OCI-LY3 (cell line): ENCODE data around the gene ZC3H18.

Source experiments
- H2AFZ ChIP-seq: fragments of 200-600, 300-600 bp; shearing (Covaris generic); 2 replicates; pipeline ENCODE4 v1.6.0; 2014; ENCODE audit warnings: antibody characterized with exemption, low read depth, low read length
- H3K27ac ChIP-seq: fragments of 200-600, 300-600 bp; sonication (generic); 2 replicates; pipeline ENCODE4 v1.5.1; 2014; ENCODE audit warnings: mild to moderate bottlenecking, low read length, moderate library complexity, mixed read lengths
- H3K27me3 ChIP-seq: fragments of 200-600, 300-600 bp; sonication (generic); 2 replicates; pipeline ENCODE4 v1.6.1; 2014; ENCODE audit warnings: low read depth, low read length, mixed read lengths
- H3K36me3 ChIP-seq: fragments of 200-600, 300-600 bp; sonication (generic); replicated peaks from 2 replicates; pipeline ENCODE3; 2014; ENCODE audit warnings: low read depth, low read length, mixed read lengths
- H3K4me1 ChIP-seq: fragments of 300-600, 200-600 bp; sonication (generic); 2 replicates; pipeline ENCODE4 v1.6.1; 2014; ENCODE audit warnings: low read length, mixed read lengths
- H3K4me2 ChIP-seq: fragments of 200-600, 300-600 bp; sonication (generic); 2 replicates; pipeline ENCODE4 v1.6.1; 2014; ENCODE audit warnings: low read length, mixed read lengths
- H3K4me3 ChIP-seq: fragments of 300-600, 200-600 bp; sonication (generic); 2 replicates; pipeline ENCODE4 v1.5.1; 2014; ENCODE audit warnings: antibody characterized with exemption, mild to moderate bottlenecking, low read length, moderate library complexity
- H3K79me2 ChIP-seq: fragments of 300-600, 200-600 bp; shearing (Covaris generic); 2 replicates; pipeline ENCODE4 v1.6.1; 2014; ENCODE audit warnings: mild to moderate bottlenecking, low read length, mixed read lengths
- H3K9ac ChIP-seq: fragments of 300-600, 200-600 bp; shearing (Covaris generic); 2 replicates; pipeline ENCODE4 v1.6.0; 2014; ENCODE audit warnings: mild to moderate bottlenecking, low read length, moderate library complexity
- H3K9me3 ChIP-seq: fragments of 200-600, 300-600 bp; shearing (Covaris generic); 2 replicates; pipeline ENCODE4 v1.6.1; 2014; ENCODE audit warnings: low read length, mixed read lengths; ENCODE audit not compliant: insufficient read depth
- H4K20me1 ChIP-seq: fragments of 200-600, 300-600 bp; sonication (generic); 2 replicates; pipeline ENCODE4 v1.6.1; 2016; ENCODE audit warnings: low read length, mixed read lengths; ENCODE audit not compliant: insufficient read depth
- EZH2phosphoT487 ChIP-seq: fragments of 200-600 bp; shearing (Covaris generic); IDR thresholded peaks from 2 replicates; pipeline ENCODE4 v1.6.1; 2018; ENCODE audit warnings: antibody characterized with exemption, mixed run types, low read depth
- TF ChIP-seq, protein P1 (sequence below): fragments of 200-600, 300-600 bp; sonication (generic); IDR thresholded peaks from 2 replicates; pipeline ENCODE4 v1.5.1; 2014; ENCODE audit warnings: antibody characterized with exemption, low read length, low read depth

The ZC3H18 gene

DNA sequence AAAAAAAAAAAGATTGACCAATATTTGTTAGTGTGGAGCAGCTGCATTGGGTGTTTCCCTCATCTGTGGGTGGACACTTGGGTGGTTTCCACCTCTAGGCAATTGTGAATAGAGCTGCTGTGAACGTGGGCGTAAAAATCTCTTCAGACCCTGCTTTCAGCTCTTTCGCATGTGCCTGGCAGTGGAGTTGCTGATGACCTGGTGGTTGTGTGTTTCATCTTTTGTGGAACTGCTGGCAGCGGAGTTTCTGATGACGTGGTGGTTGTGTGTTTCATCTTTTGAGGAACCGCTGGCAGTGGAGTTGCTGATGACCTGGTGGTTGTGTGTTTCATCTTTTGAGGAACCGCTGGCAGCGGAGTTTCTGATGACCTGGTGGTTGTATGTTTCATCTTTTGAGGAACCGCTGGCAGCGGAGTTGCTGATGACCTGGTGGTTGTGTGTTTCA is 21.4 kb downstream of the ZC3H18 start:
- peaks cover 41% of the 10 kb centered on the region for H3K36me3 ChIP-seq
- H3K4me2 ChIP-seq: no peak overlapping the region
- no peaks in the 10 kb centered on the region for H3K4me1 ChIP-seq
- no peaks in the 10 kb centered on the region for H3K9me3 ChIP-seq
- no peak overlapping the region for H3K4me3 ChIP-seq
- H3K79me2 ChIP-seq: peaks cover 30% of the 10 kb centered on the region
- no peaks in the 10 kb centered on the region for H3K27me3 ChIP-seq
- H4K20me1 ChIP-seq: peaks cover 8% of the 10 kb centered on the region; the same call in 1 of the 2 replicates
- no peak overlapping the region for H2AFZ ChIP-seq
- no peak overlapping the region for H3K9ac ChIP-seq
- no peak overlapping the region for H3K27ac ChIP-seq
- no peak for TF ChIP-seq EZH2phosphoT487
- TF ChIP-seq, protein P1, sequence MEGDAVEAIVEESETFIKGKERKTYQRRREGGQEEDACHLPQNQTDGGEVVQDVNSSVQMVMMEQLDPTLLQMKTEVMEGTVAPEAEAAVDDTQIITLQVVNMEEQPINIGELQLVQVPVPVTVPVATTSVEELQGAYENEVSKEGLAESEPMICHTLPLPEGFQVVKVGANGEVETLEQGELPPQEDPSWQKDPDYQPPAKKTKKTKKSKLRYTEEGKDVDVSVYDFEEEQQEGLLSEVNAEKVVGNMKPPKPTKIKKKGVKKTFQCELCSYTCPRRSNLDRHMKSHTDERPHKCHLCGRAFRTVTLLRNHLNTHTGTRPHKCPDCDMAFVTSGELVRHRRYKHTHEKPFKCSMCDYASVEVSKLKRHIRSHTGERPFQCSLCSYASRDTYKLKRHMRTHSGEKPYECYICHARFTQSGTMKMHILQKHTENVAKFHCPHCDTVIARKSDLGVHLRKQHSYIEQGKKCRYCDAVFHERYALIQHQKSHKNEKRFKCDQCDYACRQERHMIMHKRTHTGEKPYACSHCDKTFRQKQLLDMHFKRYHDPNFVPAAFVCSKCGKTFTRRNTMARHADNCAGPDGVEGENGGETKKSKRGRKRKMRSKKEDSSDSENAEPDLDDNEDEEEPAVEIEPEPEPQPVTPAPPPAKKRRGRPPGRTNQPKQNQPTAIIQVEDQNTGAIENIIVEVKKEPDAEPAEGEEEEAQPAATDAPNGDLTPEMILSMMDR: no peak

DNA sequence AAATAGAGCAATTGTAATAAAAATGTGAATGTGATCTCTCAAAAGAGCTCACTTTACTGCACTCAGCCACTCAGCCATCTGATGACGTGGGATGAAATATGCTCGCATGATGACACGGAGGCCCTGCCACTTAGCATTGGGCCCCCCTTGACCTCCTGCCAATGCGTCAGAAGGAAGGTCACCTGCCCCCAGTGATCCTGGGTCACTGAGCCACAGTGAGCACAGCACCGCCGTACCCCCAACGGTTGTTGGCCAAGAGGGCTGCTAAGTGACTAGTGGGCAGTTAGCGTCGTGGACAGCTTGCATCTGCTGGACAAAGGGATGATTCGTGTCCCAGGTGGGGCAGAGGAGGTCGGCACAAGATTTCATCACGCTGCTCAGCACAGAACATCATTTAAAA is 22.9 kb downstream of the ZC3H18 start:
- TF ChIP-seq, protein P1: no peak
- no peak for TF ChIP-seq EZH2phosphoT487
- Histone ChIP-seq H3K27ac (no peak overlapping the region), H4K20me1 (peaks cover 8% of the 10 kb centered on the region; the same call in 1 of the 2 replicates), H3K36me3 (peaks cover 28% of the 10 kb centered on the region), H3K9ac (no peak overlapping the region), H3K9me3 (no peaks in the 10 kb centered on the region), H3K4me1 (no peaks in the 10 kb centered on the region), H3K79me2 (peaks cover 30% of the 10 kb centered on the region), H2AFZ (no peak overlapping the region), H3K4me3 (no peak overlapping the region), H3K4me2 (no peak overlapping the region), H3K27me3 (no peaks in the 10 kb centered on the region)

DNA sequence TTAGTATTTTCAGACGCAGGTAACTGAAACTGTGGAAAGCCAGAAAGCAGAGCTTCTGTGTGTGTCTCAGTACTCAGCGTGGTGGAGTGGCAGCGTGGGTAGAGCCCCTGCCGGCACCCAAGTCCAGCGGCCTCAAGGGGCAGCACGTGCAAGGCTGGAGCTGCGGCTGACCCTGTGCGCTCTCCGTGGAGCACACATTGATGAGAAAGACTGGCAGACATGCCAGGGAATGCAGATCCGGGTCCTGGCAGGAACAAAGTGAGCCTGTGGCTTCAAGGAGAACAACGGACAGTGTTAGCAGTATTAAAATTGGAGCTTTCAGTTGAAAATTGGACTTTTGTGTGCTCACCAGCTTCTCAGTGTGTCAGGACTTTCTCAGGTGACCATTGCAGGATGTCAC is 23.3 kb downstream of the ZC3H18 start:
- Histone ChIP-seq H3K4me1 (no peaks in the 10 kb centered on the region), H3K4me3 (no peak overlapping the region), H3K9me3 (no peaks in the 10 kb centered on the region), H3K27ac (no peak overlapping the region), H3K36me3 (peaks cover 30% of the 10 kb centered on the region), H4K20me1 (peaks cover 8% of the 10 kb centered on the region; the same call in 1 of the 2 replicates), H3K79me2 (peaks cover 30% of the 10 kb centered on the region), H2AFZ (no peak overlapping the region), H3K4me2 (no peak overlapping the region), H3K27me3 (no peaks in the 10 kb centered on the region), H3K9ac (no peak overlapping the region)
- TF ChIP-seq, protein P1: no peak
- no peak for TF ChIP-seq EZH2phosphoT487

DNA sequence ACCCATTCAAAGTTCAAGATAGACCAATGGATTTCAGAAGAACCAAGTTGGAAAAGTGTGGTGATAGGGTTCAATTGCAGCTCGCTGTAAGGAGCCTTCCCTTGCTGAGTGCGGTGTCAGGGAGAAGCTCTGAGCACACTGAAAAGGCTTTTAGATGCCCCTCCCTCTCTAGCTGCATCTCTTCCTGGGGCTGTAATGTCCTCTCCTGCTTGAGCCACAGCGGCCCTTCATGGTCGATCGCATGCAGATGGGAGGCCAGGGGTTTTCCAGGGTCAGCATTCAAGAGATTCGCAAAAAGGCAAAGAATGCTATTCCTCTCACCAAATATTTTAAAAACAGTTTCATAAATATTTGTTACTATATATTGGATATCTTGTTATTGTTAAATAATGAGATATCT is 23.7 kb downstream of the ZC3H18 start:
- Histone ChIP-seq H2AFZ (no peak overlapping the region), H4K20me1 (peaks cover 8% of the 10 kb centered on the region; the same call in 1 of the 2 replicates)
- TF ChIP-seq, protein P1: no peak
- no peak for TF ChIP-seq EZH2phosphoT487

More for the DNA sequence above, 23.7 kb downstream of the ZC3H18 start:
- H3K4me2 ChIP-seq: no peak overlapping the region
- no peaks in the 10 kb centered on the region for H3K27me3 ChIP-seq
- H3K79me2 ChIP-seq: peaks cover 30% of the 10 kb centered on the region
- H3K9ac ChIP-seq: no peak overlapping the region
- no peak overlapping the region for H3K27ac ChIP-seq
- H3K4me1 ChIP-seq: no peaks in the 10 kb centered on the region
- H3K9me3 ChIP-seq: no peaks in the 10 kb centered on the region
- H3K36me3 ChIP-seq: peaks cover 30% of the 10 kb centered on the region
- H3K4me3 ChIP-seq: no peak overlapping the region
